Measurements from ENCODE around the gene RASSF1. TPM values are rescaled to one million over a fixed set of nuclear protein-coding genes. Genes with fewer than 3 reads are reported as not detected.

Gene RASSF1
- total RNA-seq, 1 experiment from 2014 or later = 15.8 TPM

DNA sequence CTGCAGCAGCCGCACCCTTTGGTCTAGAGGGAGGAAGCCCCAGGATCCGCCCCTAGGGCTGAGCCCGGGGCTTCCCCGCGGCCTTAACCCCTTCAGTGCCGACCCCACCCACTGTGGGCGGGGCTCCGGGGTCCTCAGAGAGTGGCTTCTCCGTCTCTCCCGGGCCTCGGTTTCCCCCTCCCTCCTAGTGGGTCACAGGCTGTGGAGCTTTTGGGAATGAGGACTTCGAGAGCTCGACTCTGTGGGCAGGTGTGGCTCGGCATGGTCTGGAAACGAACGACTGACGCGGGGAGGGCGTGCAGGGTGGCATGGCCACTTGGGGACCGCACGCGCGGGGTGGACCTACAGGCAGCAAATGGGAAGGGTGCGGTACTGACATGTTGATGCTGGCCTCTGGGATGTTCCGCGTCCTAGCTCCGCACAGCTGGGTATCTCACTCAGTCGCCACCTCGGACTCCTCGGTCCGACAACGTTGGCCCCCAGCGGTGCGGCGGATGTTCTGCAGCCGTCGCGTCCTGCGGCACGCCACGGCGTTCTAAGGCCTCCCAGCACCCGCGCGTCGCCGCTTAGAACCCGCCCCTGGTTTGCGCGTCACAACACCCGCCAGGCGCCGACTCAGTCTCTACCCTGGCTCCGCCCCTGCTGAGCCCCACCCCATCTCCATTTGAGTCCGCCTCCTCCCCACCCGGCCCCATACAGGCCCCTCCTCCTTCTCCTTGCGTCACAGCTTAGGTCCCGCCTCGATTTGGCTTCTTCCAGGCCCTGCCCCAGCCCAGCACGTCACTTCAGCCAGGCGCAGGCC lies 41.6 kb downstream of the RASSF1 start, which contains the start of the genes HYAL3 and NAA80:
Gene HYAL3, minus strand, starts transcription at position 570 of the 802 bp plus-strand sequence. CDS start 3,803 bp downstream, outside the sequence.
Gene NAA80, minus strand, starts transcription at position 570 of the 802 bp plus-strand sequence. CDS start 1,942 bp downstream, outside the sequence.
- no peak within 1 kb of the TSS for H2AFZ ChIP-seq (ENCODE audit: low read length)
- no peak within 1 kb of the TSS for H3K23ac ChIP-seq (ENCODE audit: insufficient read length, low read depth, low read length)
- H3K9me3 ChIP-seq (ENCODE audit: control insufficient read depth, low read depth, low read length) = no peaks in the 10 kb centered on the region
- peak; percentile 100 for DNase-seq
- no peak within 1 kb of the TSS for H2AK5ac ChIP-seq (ENCODE audit: insufficient read length, low read length)
- H4K5ac ChIP-seq (ENCODE audit: insufficient read length, low read depth, low read length) = no peak within 1 kb of the TSS
- no peaks in the 10 kb centered on the region for H3K27me3 Mint-ChIP-seq (ENCODE audit: low read depth)
- H3K79me2 ChIP-seq (ENCODE audit: insufficient read depth, low read length) = no peaks in the 10 kb centered on the region
- H3T11ph ChIP-seq (ENCODE audit: low read length) = no peak within 1 kb of the TSS
- H2BK120ac ChIP-seq (ENCODE audit: low read depth, low read length, poor library complexity, severe bottlenecking) = no peak within 1 kb of the TSS
- H4K20me1 ChIP-seq (ENCODE audit: control insufficient read depth, insufficient read depth, insufficient read length) = no peaks in the 10 kb centered on the region
- no peaks in the 10 kb centered on the region for H3K27me3 ChIP-seq (ENCODE audit: insufficient read depth, low read length)
- H3K4me1 ChIP-seq (ENCODE audit: insufficient read depth, low read length) = no peaks in the 10 kb centered on the region
- H3K18ac ChIP-seq (ENCODE audit: insufficient read length, low read depth, low read length) = peak within 1 kb of the TSS; percentile 24
- no peaks in the 10 kb centered on the region for H3K79me1 ChIP-seq (ENCODE audit: insufficient read depth, low read depth, low read length, poor library complexity, severe bottlenecking)
- no peak within 1 kb of the TSS for H3K14ac ChIP-seq (ENCODE audit: insufficient read depth, low read length)
- no peak within 1 kb of the TSS for H2BK15ac ChIP-seq (ENCODE audit: low read depth, low read length)
- peak within 1 kb of the TSS; percentile 21 for H3K27ac ChIP-seq (ENCODE audit: insufficient read length, low read depth, low read length)
- peaks cover 0 to 8% (median 1%) of the 10 kb centered on the region in 3 experiments; a peak in 1 of 7 replicates for H3K36me3 Mint-ChIP-seq (ENCODE audit: insufficient read depth in 1 of 3, low read depth in 3 of 3)
- no peak within 1 kb of the TSS for H2BK20ac ChIP-seq (ENCODE audit: low read depth, low read length, poor library complexity, severe bottlenecking)
- H3K23me2 ChIP-seq (ENCODE audit: insufficient read length, low read depth, low read length, poor library complexity, severe bottlenecking) = peaks cover 6% of the 10 kb centered on the region
- no peak within 1 kb of the TSS for H4K8ac ChIP-seq (replicated peaks; ENCODE audit: insufficient read length, low read depth, low read length)
- H3K4me3 Mint-ChIP-seq = peak within 1 kb of the TSS; percentile 87 to 99
- no peaks in the 10 kb centered on the region; a peak in 1 of 5 replicates for H3K9me3 Mint-ChIP-seq
- no peak within 1 kb of the TSS for H3K4ac ChIP-seq (ENCODE audit: low read depth, low read length)
- no peak within 1 kb of the TSS for H4K91ac ChIP-seq (ENCODE audit: insufficient read length, low read depth, low read length)
- no peak within 1 kb of the TSS for H2BK5ac ChIP-seq (ENCODE audit: insufficient read length, low read length)
- H3K9ac ChIP-seq (ENCODE audit: extremely low read depth, insufficient read length, low read length) = peak within 1 kb of the TSS; percentile 17
- peak within 1 kb of the TSS; percentile 76 to 99 (median 88); a peak in 6 of 7 replicates for H3K27ac Mint-ChIP-seq
- TF ChIP-seq, protein P1, sequence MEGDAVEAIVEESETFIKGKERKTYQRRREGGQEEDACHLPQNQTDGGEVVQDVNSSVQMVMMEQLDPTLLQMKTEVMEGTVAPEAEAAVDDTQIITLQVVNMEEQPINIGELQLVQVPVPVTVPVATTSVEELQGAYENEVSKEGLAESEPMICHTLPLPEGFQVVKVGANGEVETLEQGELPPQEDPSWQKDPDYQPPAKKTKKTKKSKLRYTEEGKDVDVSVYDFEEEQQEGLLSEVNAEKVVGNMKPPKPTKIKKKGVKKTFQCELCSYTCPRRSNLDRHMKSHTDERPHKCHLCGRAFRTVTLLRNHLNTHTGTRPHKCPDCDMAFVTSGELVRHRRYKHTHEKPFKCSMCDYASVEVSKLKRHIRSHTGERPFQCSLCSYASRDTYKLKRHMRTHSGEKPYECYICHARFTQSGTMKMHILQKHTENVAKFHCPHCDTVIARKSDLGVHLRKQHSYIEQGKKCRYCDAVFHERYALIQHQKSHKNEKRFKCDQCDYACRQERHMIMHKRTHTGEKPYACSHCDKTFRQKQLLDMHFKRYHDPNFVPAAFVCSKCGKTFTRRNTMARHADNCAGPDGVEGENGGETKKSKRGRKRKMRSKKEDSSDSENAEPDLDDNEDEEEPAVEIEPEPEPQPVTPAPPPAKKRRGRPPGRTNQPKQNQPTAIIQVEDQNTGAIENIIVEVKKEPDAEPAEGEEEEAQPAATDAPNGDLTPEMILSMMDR (conservative IDR thresholded peaks at IDR 0.05) = peak; percentile 37; the same call in 2 of the 3 replicates
- H3K56ac ChIP-seq (ENCODE audit: insufficient read length, low read depth, low read length) = no peak within 1 kb of the TSS
- peak within 1 kb of the TSS; percentile 55 for H3K4me2 ChIP-seq (ENCODE audit: insufficient read depth, insufficient read length, low read length)
- WGBS (ENCODE audit: extremely low coverage, insufficient read length, low lambda C conversion rate) = no CpG with 5 or more reads among the region's 61 CpGs
- H2BK12ac ChIP-seq (ENCODE audit: insufficient read length, low read depth, low read length) = no peak within 1 kb of the TSS
- H3K4me1 Mint-ChIP-seq = peaks cover 25 to 27% of the 10 kb centered on the region in 2 experiments
